GM12874 (cell line): Measurements from ENCODE around the gene ZNF280D.

Experiments used
- CTCF ChIP-seq: IDR thresholded peaks from 2 replicates; pipeline ENCODE4 v1.5.1; 2011; ENCODE audit warnings: low read depth, mild to moderate bottlenecking, control low read depth, low read length, moderate library complexity; ENCODE audit not compliant: insufficient read depth

The ZNF280D gene

GRCh38 chr15:56653107-56653506 lies 80.2 kb downstream of the ZNF280D start:
- TF ChIP-seq CTCF: no peak

- TF ChIP-seq CTCF: no peak
Observed at GRCh38 chr15:56648311-56648710, 85.0 kb downstream of the ZNF280D start.

- TF ChIP-seq CTCF: no peak
Observed at GRCh38 chr15:56640549-56640948, 92.8 kb downstream of the ZNF280D start.

- no peak for TF ChIP-seq CTCF
Observed at GRCh38 chr15:56640127-56640526, 93.2 kb downstream of the ZNF280D start.

- TF ChIP-seq CTCF: no peak
Observed at GRCh38 chr15:56639631-56640030, 93.7 kb downstream of the ZNF280D start.

GRCh38 chr15:56631765-56632164 lies 101.5 kb downstream of the ZNF280D start:
- TF ChIP-seq CTCF: no peak

- TF ChIP-seq CTCF: no peak
Observed at GRCh38 chr15:56628893-56629532, 104.3 kb downstream of the ZNF280D start.

- no peak for TF ChIP-seq CTCF
Observed at GRCh38 chr15:56619887-56620286, 113.4 kb downstream of the ZNF280D start.
